ENCODE data around the gene MRM1.
A peak's percentile ranks its signal among the peaks of the same experiment; 100 is the strongest.

Gene MRM1

GRCh38 chr17:36628576-36628975 is 27.2 kb downstream of the MRM1 start:
- TF ChIP-seq TAF1 (IDR thresholded peaks at IDR 0.05; ENCODE audit: low read depth, low read length): no peak
- FAIRE-seq (no peak), DNase-seq (ENCODE audit: insufficient read length, low spot score) (no peak)

DNA sequence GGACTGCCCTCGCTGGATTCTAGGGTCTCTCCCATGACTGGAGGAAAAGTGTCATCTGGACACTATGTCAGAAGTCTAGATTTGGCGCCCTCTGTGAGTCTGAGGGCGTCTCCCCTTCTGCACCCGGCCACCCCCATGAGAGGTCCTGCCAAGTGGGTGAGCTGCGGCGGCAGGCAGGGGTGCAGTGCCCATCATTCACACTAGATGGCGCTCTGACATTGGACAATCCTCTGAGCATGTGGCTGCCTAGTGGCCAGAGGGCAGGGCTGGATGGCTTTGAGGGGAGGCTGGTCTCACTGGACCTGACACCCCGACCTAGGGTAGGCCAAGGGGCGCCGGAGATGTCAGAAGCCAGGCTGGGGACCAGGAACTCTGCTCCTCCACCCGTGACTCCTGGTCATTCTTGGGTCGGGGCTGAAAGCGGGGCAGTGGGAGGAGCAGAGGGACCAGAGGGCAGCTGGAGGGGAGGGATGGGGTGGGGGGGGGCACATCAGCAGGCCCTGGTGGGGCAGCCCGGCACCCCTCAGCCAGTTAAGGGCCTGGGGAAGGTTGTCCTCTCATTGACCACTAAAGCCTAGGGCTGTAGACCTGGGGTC is 28.0 kb downstream of the MRM1 start:
- TF ChIP-seq POU2F2 (IDR thresholded peaks at IDR 0.05; ENCODE audit: low read depth, low read length) (no peak), POLR2AphosphoS5 (IDR thresholded peaks at IDR 0.05; ENCODE audit: low read depth, low read length) (no peak), POLR2A (IDR thresholded peaks at IDR 0.05; ENCODE audit: low read depth, low read length) (no peak), TAF1 (IDR thresholded peaks at IDR 0.05; ENCODE audit: low read depth, low read length) (no peak)
- peak; percentile 84 for DNase-seq (ENCODE audit: insufficient read length, low spot score)
- no peak for FAIRE-seq

DNA sequence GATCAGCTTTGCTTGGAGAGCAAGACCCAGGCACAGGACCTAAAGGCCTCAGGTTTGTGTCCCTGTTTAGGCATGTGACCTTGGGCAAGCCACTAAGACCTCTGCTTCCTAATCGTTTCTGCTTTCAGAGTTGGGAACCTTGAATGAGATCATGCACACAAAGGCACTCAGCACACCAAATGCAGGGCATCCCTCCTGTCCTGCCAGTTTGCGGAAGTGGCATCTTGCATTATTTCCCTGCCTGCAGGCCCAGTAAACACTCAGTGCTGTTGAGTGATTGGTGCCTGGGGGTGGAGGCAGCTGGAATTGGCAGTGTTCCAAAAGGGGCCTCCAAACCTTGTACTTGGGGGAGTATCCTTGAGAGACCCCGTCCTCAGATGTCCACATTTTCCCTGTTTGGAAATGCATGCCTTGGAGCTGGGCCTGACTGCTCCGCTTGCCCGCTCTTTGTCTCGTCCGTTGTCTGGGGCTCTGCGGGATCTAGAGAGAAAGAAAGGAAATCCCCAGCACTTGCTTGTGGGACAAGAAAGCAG is 28.7 kb downstream of the MRM1 start:
- DNase-seq (ENCODE audit: insufficient read length, low spot score): no peak
- no peak for FAIRE-seq
- no peak for TF ChIP-seq POLR2A (IDR thresholded peaks at IDR 0.05; ENCODE audit: low read depth, low read length)
- no peak for TF ChIP-seq PAX5 (IDR thresholded peaks at IDR 0.05; ENCODE audit: insufficient read depth, low read length, severe bottlenecking)
- no peak for TF ChIP-seq POU2F2 (IDR thresholded peaks at IDR 0.05; ENCODE audit: low read depth, low read length)
- TF ChIP-seq POLR2AphosphoS5 (IDR thresholded peaks at IDR 0.05; ENCODE audit: low read depth, low read length): no peak
- no peak for TF ChIP-seq SPI1 (IDR thresholded peaks at IDR 0.05; ENCODE audit: low read depth, low read length)
- no peak for TF ChIP-seq TAF1 (IDR thresholded peaks at IDR 0.05; ENCODE audit: low read depth, low read length)

DNA sequence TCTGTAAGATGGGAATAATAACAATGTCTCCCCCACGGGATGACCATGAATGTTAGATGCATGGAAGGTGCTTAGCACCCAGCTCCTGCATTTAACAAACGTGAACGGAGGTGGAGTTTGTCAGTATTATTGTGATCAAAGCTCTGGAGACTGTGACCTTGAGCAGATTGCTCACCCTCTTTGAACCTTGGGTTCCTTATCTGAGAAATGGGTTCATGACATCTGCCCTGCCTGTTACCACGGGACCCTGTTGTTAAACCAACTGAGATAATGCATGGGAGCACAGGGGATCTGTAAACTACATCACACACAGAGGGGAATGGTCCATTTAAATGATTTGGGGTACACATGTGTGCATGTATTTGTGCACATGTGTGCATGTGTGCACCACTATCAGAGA is 29.6 kb downstream of the MRM1 start:
- TF ChIP-seq POU2F2 (IDR thresholded peaks at IDR 0.05; ENCODE audit: low read depth, low read length): no peak
- TF ChIP-seq POLR2A (IDR thresholded peaks at IDR 0.05; ENCODE audit: low read depth, low read length): no peak
- no peak for TF ChIP-seq POLR2AphosphoS5 (IDR thresholded peaks at IDR 0.05; ENCODE audit: low read depth, low read length)
- no peak for TF ChIP-seq PAX5 (IDR thresholded peaks at IDR 0.05; ENCODE audit: insufficient read depth, low read length, severe bottlenecking)
- no peak for TF ChIP-seq SPI1 (IDR thresholded peaks at IDR 0.05; ENCODE audit: low read depth, low read length)
- no peak for TF ChIP-seq TAF1 (IDR thresholded peaks at IDR 0.05; ENCODE audit: low read depth, low read length)
- FAIRE-seq (no peak), DNase-seq (ENCODE audit: insufficient read length, low spot score) (no peak)

- no peak for FAIRE-seq
- no peak for TF ChIP-seq POLR2AphosphoS5 (IDR thresholded peaks at IDR 0.05; ENCODE audit: low read depth, low read length)
- TF ChIP-seq TAF1 (IDR thresholded peaks at IDR 0.05; ENCODE audit: low read depth, low read length): no peak
- TF ChIP-seq POLR2A (IDR thresholded peaks at IDR 0.05; ENCODE audit: low read depth, low read length): no peak
- no peak for TF ChIP-seq PAX5 (IDR thresholded peaks at IDR 0.05; ENCODE audit: insufficient read depth, low read length, severe bottlenecking)
- no peak for TF ChIP-seq POU2F2 (IDR thresholded peaks at IDR 0.05; ENCODE audit: low read depth, low read length)
- no peak for TF ChIP-seq SPI1 (IDR thresholded peaks at IDR 0.05; ENCODE audit: low read depth, low read length)
- no peak for DNase-seq (ENCODE audit: insufficient read length, low spot score)
These were observed 31.8 kb downstream of the MRM1 start for GRCh38 chr17:36632916-36633771.

DNA sequence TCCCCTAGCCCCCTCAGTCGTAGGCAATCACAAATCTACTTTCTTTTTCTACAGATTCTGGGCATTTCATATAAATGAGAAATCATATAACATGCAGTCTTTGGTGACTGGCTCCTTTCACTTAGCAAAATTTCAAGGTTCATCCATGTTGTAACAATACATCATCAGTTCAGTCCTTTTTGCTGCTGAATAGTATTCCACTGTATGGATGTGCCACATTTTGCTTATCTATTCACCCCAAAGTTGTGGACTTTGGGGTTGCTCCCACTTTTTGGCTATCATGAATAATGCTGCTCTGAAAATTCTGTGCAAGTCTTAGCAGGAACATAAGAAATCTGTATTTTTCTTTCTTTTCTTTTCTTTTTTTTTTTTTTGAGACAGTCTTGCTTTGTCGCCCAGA is 39.0 kb downstream of the MRM1 start:
- FAIRE-seq (no peak), DNase-seq (ENCODE audit: insufficient read length, low spot score) (no peak)
- TF ChIP-seq PAX5 (IDR thresholded peaks at IDR 0.05; ENCODE audit: insufficient read depth, low read length, severe bottlenecking) (no peak), POLR2A (IDR thresholded peaks at IDR 0.05; ENCODE audit: low read depth, low read length) (no peak), POU2F2 (IDR thresholded peaks at IDR 0.05; ENCODE audit: low read depth, low read length) (no peak), SPI1 (IDR thresholded peaks at IDR 0.05; ENCODE audit: low read depth, low read length) (no peak), TAF1 (IDR thresholded peaks at IDR 0.05; ENCODE audit: low read depth, low read length) (no peak), POLR2AphosphoS5 (IDR thresholded peaks at IDR 0.05; ENCODE audit: low read depth, low read length) (no peak)

- no peak for TF ChIP-seq TAF1 (IDR thresholded peaks at IDR 0.05; ENCODE audit: low read depth, low read length)
- TF ChIP-seq POLR2A (IDR thresholded peaks at IDR 0.05; ENCODE audit: low read depth, low read length): no peak
- no peak for TF ChIP-seq SPI1 (IDR thresholded peaks at IDR 0.05; ENCODE audit: low read depth, low read length)
- no peak for TF ChIP-seq POU2F2 (IDR thresholded peaks at IDR 0.05; ENCODE audit: low read depth, low read length)
- no peak for TF ChIP-seq PAX5 (IDR thresholded peaks at IDR 0.05; ENCODE audit: insufficient read depth, low read length, severe bottlenecking)
- no peak for TF ChIP-seq POLR2AphosphoS5 (IDR thresholded peaks at IDR 0.05; ENCODE audit: low read depth, low read length)
- DNase-seq (ENCODE audit: insufficient read length, low spot score) (no peak), FAIRE-seq (no peak)
These were observed 39.5 kb downstream of the MRM1 start for GRCh38 chr17:36640836-36641235.

- FAIRE-seq: no peak
- TF ChIP-seq SPI1 (IDR thresholded peaks at IDR 0.05; ENCODE audit: low read depth, low read length) (no peak), POLR2A (IDR thresholded peaks at IDR 0.05; ENCODE audit: low read depth, low read length) (no peak), PAX5 (IDR thresholded peaks at IDR 0.05; ENCODE audit: insufficient read depth, low read length, severe bottlenecking) (no peak), POU2F2 (IDR thresholded peaks at IDR 0.05; ENCODE audit: low read depth, low read length) (no peak), POLR2AphosphoS5 (IDR thresholded peaks at IDR 0.05; ENCODE audit: low read depth, low read length) (no peak)
- DNase-seq (ENCODE audit: insufficient read length, low spot score): no peak
These were observed 40.0 kb downstream of the MRM1 start for GRCh38 chr17:36641331-36641876.

DNA sequence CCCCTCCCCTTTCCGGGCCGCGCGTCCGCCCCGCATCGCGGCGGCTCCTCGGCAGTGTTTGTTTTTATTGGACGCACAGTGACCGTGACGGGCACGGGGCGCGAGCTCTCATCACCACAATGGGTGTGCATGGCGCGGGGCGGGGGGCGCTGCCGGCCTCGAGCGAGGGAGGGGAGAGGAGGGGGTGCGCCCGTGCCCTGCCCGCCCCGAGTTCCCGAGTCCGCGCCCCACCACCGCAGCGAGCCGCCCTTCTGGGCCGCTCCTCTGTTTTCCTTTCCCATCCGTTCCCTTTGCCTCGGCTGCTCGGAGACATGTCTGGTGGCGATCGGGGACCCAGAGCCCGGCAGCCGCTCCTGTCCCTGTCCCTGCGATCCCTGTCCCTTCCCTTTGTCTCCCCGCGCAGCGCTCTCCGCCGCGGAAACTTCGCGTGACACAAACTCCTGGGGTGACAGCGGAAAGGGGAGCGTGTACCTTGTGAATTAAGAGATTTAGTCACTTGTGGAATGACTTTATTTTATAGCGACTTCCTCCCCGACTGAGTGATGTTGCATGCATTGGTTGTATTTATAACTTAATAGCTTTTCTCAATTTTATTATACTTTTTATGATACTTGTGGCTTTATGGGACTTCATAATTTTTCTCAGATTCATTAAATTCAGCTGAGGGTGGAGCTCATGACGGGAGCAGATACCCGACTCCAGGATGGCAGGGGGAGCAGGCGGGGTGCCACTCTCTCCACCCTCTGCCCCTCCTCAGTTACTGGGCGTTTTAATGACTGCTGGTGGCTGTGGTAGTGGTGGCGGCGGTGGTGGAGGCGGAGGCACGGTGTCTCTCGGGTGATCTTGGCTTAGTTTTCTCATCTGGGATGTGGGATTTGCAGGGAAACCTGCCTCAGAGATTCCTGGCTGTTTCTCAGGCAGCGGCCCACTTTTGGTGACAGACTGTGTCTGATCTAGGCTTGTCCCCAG is 40.8 kb downstream of the MRM1 start:
- TF ChIP-seq SPI1 (IDR thresholded peaks at IDR 0.05; ENCODE audit: low read depth, low read length): no peak
- no peak for TF ChIP-seq POU2F2 (IDR thresholded peaks at IDR 0.05; ENCODE audit: low read depth, low read length)
- TF ChIP-seq POLR2AphosphoS5 (IDR thresholded peaks at IDR 0.05; ENCODE audit: low read depth, low read length): no peak
- TF ChIP-seq PAX5 (IDR thresholded peaks at IDR 0.05; ENCODE audit: insufficient read depth, low read length, severe bottlenecking): no peak
- no peak for TF ChIP-seq TAF1 (IDR thresholded peaks at IDR 0.05; ENCODE audit: low read depth, low read length)
- TF ChIP-seq POLR2A (IDR thresholded peaks at IDR 0.05; ENCODE audit: low read depth, low read length): no peak
- DNase-seq (ENCODE audit: insufficient read length, low spot score) (no peak), FAIRE-seq (no peak)

Data from GM12891 (cell line).